Activated T-helper 1 cell treated with Interleukin-2 at 50 U/mL for 16 hours (primary cell): ENCODE measurements around the gene CNKSR3.

Experiments
- DNase-seq: peaks from one replicate; pipeline ENCODE4 v3.0.0-alpha.2; 2020; ENCODE audit warnings: low read depth

Gene CNKSR3

DNA sequence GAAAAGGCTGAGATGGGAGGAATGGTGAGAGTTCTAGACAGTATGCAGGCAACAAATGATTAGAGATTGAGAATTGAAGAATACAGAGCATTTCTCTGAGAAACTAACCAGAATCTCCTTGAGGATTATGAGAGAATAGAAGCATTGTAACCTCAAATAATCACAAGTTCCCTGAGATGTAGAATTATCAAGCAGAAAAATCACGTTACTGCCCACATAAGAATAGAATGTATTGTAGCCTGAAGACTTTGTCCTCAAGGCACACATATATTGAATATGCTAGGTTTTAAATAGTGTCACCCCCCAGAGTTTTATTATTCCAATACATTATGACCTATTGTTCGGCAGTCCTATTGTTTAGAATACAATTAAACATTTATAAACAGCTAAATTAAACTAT lies 57.2 kb downstream of the CNKSR3 start:
- DNase-seq, result no peak

DNA sequence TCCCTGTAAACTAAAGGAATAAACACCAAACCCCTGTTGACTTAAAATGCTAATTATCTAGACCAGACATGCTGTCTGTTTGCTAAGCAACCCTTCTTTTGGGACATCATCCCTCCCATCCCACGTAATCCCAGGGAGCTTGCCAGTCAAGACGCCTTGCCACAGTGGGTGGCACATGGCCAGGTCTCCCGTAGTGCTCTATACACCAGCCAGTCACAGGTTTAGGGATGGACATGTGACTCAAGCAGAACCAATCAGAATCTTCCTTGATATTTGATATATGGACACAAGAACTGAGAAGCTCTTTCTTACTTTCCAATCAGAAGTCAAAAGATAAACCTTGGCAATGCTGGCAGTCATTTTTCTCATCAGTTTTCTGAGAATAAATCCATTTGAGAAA lies 60.0 kb downstream of the CNKSR3 start:
- no peak for DNase-seq

DNA sequence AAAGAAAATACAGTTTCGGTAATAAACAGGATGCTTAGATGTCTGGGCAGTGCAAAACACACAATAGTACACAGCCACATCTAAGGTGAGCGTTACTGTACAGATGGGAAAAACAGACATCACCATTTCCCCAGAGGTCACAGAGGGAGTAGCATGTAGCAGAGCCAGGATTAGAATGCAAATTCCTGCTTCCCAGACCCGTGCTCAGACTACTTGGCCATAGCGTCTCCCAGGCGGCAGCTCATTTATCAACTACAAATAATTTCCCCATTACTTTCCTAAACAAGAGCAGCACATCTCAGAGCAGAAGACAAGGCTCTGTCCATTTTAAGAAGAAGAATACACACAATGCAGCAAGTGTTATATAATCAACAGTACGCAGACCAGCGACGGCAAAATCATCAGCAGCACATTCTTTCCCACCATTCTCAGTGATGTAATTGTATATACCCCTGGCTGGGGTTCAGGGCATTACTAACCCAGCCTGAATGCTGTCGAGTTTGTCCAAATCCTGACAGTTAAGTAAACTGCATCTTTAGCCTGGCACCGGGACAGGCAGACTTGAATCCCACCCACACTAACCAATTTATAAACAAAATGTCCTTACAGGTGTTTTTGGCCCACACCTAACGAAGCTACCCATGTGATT lies 61.9 kb downstream of the CNKSR3 start:
- no peak for DNase-seq

DNA sequence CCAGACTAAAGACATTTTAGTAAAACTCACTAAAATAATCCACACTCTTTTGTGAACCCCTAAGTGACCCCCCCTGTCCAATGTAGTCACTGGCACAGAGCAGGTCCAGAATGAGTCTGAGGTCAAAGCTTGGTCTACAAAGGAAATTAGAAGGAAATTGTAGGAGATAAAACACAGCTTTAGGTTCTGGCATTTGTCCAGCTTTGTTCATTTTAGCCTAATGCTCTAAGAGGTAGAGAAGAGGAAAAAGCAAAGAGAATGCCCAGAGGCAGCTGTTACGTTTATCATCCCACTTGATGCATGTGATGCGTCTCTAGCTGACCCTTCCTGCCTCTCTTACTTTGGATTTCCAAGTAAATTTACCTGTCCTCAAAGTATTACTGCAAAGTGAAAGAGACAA lies 62.5 kb downstream of the CNKSR3 start:
- no peak for DNase-seq

DNA sequence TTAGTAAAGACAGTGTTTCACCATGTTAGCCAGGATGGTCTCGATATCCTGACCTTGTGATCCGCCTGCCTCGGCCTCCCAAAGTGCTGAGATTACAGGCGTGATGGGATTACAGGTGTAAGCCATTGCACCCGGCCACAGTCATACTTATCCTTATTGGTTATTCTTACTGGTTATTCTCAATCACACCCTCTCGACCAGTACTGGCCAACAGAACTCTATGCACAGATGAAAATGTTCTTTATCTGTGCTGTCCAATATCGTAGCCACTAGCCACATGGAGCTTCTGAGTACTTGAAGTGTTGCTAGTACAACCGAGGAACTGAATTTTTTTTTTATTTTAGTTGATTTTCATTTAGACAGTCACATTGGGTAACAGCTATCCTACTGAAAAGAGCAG lies 63.5 kb downstream of the CNKSR3 start:
- no peak for DNase-seq

DNA sequence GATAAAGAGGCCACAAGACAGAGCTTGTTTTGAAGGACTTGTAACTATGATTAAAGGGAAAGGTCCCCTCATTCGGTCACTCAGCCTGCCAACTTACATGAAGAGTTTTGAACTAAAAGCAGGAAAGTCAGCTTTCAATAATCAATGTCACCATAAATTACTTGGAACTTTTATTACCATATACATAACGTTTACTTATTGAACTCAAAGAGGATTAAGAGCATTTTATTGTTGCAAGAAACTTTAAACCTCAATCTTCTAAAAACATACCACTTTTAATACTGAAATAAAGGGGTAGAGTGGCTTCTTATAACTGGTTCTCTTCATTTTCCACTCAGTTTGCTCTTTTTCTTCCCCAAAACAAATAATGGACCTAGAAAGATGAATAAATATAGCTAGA lies 65.1 kb downstream of the CNKSR3 start:
- no peak for DNase-seq

DNA sequence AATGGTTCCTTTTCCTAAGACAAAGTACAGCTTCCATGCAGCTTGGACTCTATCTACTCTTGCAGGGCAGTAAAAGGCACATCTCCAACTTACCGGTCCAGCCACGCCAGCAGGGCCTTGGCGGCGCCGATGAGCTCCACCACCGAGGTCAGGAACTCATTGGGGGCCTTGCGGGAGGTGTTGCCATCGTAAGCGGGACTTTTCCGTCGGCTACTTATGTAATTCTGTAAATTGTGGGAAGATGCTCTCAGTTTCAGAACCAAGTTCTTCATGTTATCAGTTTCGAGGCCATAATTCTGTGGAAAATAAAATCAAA lies 68.5 kb downstream of the CNKSR3 start:
- no peak for DNase-seq

DNA sequence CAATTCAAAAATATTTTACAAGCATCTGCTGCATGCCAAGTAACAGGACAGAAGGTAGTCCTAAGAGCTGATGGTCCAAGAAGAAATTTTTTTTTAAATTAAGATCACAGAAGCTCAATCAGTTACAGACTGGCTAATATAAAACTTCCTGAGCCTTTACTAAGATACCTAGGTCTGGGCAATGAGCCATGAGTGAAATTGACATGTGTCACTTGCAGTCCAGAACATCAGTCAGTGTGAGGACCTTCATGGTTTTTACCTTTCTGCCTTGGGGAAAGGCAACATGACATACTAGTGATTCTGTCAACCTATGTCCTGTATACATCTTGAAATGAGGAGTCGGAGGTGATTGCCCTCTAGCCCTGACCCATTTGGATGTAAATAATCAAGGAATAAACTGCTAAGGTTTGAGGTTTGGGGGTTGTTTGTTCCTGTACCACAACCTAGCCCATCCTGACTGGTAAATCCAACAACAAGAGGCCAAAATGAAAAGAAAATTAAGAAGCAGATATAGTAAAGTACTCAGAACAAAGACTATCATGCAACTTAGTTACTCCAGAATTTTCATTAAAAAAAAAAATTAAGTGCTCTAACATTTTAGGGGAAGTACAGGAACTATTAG lies 70.0 kb downstream of the CNKSR3 start:
- DNase-seq, result no peak

DNA sequence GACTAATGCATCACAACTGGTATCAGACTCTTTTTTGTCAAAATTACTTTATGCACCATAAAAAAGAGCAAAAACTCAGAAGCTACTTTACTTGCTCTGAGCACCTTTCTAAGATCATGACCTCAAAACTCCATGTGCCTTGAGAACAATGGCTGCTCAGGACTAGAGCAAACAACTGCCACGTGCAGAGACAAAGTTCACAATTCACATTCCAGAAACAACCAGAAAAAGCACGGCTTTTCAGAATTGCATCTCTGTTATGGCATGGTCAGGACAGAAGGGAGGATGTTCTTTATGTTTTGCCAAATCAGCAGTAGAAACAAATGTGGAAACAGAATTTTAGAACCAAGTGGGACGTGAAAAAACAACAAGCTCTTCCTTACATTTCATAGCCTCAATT lies 70.5 kb downstream of the CNKSR3 start:
- DNase-seq, result no peak

DNA sequence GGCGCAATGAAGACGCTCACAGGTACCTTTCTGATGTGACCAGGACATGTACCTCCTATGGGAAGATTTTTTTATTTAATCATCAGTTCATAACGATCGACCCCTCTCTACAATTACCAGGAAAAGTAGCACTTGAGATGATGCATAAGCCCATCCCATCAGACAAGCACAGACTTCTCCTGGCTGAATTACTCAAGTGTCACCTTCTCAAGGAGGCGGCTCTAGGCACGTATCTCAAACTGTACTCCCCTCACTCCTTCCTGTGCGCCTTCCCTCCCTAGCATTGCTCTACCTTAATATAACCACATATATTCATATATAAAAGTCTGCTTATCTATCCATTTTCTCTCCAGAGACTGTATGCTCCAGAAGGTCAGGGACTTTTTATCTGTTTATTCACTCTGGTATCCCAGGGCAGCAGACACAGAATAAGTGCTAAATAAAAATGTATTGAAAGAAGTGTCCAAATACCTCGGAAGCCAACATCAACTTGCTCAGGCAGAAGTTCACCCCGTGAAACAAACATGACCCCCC lies 71.5 kb downstream of the CNKSR3 start:
- no peak for DNase-seq

DNA sequence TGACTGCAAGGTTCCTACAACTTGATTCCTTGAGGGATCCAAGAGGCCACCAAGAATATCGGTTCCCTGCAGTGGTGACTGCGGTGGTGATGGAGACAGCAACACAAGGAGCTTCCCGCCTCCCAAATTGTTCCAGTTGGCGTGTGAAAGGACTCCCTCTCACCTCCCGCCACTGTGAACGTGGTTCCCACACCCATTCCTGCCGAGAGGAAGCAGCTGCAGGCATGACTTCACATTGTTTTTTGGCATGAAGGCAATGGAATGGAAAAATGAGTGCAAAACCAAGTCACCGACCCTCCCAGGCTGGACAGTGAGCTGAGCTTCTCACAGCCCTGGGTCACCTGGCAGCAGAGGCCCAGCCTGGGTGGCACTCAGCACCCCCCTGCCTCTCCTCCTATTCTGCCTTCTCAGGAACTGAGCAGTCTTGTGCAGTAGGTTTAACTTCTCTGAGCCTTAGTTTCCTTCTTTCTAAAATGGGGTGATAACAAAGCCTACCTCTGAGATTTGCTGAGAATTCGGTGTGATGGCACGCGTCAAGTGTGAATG lies 75.0 kb downstream of the CNKSR3 start:
- DNase-seq, result no peak

DNA sequence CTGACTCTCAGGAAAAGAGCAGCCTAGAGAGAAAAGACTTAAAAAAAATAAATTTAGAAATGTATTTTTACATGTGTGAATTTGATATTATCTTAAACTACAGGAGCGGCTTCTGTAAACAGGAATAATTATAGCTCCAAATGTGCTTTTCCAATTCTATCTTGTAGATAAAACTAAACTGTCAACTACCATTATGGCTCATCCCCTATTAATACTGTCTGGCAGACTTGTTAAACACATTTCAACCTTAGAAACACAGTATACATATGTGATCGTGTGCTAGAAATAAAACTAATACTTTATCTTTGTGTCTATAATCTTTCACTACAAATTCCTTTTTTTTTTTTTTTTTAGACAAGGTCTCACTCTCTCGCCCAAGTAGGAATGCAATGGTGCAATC lies 75.8 kb downstream of the CNKSR3 start:
- no peak for DNase-seq

DNA sequence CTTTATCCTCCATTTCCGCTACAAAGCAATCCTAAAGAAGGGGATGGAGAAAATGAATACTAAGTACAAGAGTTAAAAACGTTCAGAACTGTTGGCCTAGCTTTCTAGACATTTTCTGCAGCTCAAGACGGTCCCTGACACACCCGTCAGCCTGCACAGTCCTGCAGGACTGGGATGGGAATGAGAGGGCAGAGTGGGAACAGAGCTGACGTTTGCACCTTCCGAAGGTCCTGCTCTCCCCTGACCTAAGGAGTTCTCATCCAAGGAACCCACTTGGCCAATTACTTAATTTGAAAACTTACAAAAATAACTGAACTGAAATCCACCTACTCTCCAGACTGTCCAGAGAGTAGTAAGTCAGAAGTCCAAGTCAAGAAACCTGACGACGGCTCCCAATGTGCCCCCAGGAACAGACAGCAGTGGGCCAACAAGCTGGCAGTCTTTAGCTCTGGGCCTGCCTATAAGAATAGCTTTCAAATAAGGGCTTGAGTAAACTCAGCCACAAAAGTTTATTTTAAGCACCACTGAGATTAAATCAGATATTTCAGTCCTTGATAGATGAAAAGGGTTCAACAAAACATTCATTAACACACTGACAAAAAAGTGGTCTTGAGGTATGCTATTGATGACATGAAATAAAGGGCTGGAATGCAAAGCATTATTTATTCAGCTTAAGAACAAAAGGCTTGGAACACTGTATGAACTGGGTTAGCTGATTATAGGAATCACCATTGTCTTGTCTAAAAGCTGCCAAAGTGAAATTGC lies 76.8 kb downstream of the CNKSR3 start:
- DNase-seq, result no peak

DNA sequence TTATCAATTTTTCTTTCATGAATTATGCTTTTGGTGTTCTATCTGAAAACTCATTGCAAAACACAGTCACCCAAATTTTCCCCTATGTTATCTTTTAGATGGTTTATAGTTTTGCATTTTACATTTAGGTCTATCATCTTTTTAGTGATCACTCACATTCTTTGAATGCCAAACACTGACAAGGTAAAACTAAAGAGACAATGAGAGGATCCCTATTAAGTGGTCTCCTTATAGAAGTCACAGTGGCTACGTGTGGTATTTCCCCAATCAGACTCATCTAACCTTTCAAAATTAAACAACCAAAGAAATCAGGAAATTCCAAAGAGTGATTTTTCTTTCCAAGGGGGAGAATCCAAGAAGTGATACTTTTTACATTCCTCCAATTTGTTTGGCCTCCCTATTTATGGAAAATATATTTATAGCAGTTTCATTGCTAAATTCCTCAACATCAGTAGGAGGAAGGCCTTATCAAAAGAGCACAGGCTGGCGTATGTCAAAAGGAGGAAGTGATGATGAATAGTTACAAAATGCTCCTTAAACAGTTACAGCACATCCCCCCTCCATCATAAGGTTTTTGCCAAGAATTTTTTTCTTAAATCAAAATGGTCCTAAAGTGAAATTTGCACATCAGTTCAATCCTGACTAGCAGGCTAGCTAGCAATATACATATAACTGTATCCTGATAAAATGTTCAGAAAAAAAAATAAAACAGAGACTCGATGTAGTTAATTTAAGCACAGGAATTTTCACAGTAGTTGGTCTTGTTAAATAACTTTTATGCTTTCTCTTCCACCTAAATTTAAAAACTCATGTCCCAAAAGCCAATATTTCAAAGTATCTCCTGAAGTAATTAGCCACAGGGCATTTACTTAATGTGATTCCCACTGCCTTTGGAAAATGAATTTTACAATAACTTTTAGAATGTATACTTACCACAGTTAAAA lies 77.7 kb downstream of the CNKSR3 start:
- DNase-seq, result no peak

DNA sequence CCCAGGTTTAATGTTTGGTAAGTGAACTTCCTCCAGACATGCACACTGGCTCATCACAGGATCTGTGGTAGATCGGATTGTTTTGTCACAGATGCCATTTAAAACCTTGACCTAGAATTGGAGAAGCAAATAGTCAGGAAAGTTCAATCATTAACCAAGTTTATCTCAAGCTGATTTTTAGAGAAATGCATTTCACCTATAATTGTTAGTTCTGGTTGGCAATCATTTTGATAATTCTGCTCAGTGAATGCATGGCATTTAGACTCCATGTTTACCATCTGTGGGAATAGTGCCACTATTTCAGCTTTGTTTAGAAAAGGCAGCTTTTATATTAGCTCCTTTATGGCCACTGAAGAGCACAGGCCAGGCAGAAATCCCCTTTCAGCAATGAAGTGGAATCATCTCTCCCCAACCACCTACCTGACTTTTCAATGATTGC lies 80.0 kb downstream of the CNKSR3 start:
- no peak for DNase-seq

DNA sequence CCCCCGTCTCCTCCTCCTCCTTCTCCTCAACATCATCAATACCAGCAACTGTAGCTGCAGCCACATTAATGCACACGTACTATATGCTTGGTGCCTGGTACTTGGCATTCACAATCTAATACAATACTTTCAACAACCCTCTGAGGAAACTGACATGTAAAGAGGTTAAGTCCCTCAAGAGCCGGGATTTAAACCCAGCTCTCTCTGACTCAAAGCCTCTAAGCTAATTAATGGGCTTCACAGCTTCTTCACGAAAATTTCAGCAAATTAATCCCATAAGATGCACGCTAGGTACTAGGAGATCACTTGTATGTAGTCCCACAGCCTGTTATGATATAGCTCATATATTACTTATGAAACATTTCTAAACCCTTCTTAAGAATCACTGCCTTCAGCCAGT lies 80.8 kb downstream of the CNKSR3 start:
- no peak for DNase-seq

DNA sequence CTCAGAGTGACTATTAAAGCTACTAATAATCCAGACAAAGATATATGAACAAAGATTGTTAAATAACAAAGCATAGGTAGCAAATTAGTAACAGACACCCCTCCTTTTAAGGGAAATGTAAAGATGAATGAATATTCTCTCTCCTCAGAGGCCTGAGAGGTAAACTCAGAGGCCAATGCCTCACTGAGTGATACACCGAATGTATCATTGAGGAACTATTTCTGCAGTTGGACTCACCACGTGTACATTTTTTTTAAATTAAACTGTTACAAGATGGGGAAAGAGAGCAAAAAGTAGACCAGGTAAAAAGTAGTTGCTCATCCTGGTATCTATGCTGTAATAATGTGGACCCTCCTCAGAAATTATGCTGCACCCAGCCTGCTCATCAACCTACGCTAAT lies 81.6 kb downstream of the CNKSR3 start:
- no peak for DNase-seq

DNA sequence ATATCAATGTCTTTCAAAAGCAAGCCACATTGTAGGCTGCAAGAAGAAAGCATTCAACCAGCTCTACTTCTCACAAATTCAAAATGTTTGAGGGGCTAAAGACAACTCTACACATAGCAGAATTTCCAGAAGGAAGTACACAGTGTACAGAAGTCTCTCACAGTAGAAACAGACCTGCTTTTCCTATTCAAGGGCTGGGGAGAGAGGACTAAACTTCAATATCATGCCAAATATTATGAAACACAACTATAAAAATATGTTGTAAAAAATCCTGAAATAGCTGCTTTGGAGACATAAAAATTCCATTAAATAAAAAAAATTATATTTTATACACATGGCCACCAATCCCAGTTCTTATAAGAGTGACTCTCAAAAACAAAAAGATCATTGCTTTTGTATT lies 83.0 kb downstream of the CNKSR3 start:
- DNase-seq, result no peak

DNA sequence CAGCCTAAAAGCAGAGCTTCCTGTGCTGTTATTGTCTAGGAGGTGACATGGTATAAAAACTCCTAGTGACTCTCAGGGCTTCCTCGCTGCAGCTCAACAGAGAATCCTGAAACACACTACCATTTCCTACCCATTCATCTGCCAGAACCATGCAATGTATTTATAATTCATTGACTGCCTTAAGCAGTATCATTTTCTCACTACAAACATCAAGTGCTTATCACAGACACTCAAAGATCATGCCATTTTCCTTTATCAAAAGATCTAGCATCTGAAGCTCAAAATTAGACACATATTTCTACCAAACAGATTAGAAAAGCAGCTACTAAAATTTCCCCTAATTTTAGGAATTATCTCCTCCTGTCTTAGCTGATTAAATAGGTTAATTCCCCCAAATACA lies 83.5 kb downstream of the CNKSR3 start:
- DNase-seq, result no peak

DNA sequence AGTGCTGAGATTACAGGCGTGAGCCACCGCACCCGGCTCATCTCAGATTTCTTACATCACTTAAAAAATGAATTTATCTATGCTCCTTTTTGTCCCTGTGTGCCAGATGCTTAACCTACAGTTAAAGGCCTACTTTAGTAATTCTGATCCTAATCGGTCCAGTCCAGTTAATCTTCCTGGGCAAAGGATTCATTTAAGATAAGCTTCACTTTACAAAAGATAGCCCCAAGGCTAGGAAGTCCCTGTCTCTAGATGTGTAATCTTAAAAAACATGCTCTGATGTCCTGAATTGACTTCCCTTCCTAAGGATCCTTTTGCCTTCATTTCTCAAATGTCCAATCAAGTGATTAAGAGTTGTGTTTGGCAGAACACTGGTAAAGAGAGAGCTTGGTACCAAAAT lies 85.5 kb downstream of the CNKSR3 start:
- DNase-seq, result no peak

DNA sequence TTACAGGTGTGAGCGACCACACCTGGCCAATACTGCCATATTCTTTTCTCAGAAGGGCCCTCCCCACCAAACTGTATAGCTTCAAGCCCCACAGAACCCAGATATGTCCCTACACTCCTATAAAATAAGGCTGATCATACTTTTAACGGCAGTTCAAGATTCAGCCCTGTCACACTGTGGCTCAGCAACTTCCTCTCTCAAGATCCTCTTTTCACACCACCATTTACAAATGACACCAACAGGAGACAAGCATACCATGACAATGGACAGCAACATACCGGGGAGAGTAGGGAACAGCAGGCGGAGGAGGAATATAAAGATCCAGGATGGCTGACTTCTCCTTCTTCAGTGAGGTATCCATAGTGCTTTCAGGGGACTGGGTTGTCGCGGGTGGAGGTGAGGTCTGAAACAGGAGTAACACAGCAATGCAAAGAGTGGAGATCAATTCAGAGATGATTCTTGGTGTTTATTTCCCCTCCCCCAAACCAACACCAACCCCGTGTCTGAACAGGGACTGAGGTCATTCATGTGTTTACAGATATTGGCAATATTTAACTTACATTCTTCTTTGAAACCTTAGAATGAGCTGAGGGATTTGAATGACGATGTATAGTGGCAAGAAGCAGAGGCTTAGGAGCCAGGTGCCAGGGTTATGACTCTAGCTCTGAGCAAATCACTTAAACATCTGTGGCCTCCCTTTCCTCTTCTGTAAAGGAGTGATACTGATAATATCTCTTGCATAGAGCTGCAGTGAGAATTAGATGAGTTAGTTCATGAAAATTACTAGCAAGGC lies 96.3 kb downstream of the CNKSR3 start:
- no peak for DNase-seq
